ENCODE data around the gene SHROOM2.
"Not testable (repeated sequence)": the region's sequence is repeated elsewhere in the genome, so short reads cannot be mapped to it uniquely, and the experiment has no call there.

SHROOM2 gene

GRCh38 chrX:9785944-9786797, at the start of gene SHROOM2:
SHROOM2 (plus strand) TSS chrX:9786429; CDS start chrX:9786546, 117 bp downstream.
- DNase-seq, result no peak

DNA sequence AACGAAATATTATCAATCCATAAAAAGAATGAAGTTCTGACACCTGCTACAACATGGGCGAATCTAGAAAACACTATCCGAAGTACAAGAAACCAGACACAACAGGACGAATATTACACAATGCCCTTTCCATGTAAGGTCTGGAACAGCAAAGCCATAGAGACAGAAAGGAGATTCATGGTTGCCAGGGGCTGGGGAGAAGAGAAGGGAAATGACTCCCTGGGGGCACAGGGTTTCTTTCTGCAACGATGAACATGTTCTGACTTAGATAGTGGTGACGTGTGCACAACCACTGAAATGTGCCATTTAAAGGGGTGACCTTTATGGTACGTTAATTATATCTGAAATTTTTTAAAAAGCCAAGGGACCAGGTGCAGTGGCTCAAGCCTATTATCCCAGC, 48.9 kb upstream of the SHROOM2 start:
- DNase-seq, result no peak

DNA sequence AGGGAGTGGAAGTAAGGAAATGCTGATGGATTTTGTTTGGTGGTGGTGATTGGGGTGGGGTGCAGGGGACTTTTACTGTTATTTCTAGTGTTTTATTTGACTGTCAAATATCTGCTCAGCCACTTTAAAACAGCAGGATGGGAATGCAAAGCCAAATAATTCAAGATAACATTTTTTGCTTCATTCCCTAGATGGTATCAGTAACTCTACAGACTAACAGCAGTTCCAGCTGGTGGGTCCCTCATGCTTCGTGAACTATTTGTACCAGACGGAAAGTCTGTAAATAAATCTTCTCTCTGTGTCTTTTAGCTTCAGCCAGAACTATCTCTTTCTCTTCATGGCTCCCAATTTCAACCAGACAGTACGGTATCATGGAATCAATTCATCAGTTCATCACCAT, 48.1 kb upstream of the SHROOM2 start:
- DNase-seq, result no peak

- DNase-seq, result no peak
Observed at GRCh38 chrX:9739130-9739529, 47.1 kb upstream of the SHROOM2 start.

GRCh38 chrX:9745417-9746115, 40.7 kb upstream of the SHROOM2 start:
- DNase-seq, result no peak

- no peak for DNase-seq
Observed at GRCh38 chrX:9746148-9746888, 39.9 kb upstream of the SHROOM2 start.

DNA sequence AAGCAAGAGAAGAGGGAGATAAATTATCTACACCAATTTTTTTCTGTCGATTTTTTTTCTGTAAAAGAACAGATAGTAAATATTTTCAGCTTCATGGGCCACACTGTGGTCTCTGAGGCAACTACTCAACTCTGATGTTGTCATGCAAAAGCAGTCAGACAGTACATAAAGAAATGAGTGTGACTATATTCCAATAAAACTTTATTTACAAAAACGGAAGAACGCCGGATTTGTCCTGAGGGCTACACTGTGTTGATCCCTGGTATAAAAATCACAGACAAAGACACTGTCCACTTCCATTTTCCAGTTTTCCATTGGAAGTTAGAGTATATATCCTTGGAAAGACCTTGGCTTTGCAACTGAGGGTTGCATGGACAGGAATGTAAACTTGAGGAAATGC, 38.6 kb upstream of the SHROOM2 start:
- DNase-seq, result no peak

- no peak for DNase-seq
Observed at GRCh38 chrX:9749146-9749692, 37.0 kb upstream of the SHROOM2 start.

DNA sequence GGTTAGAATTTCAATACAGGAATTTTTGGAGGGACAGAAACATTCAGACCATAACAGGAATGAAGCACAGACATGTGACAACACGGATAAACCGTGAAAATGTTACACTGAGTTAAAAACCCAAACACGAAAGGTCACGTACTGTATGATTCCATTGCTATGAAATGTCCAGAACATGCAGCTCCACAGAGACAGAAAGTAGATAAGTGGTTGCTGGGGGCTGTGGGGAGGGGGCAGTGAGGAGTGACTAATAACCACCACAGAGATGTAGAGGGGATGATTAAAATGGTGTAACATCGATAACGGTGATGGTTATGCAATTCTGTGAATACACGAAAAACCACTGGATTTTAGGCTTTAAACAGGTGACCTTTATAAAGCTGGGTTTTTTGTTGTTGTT, 28.9 kb upstream of the SHROOM2 start:
- DNase-seq, result no peak

DNA sequence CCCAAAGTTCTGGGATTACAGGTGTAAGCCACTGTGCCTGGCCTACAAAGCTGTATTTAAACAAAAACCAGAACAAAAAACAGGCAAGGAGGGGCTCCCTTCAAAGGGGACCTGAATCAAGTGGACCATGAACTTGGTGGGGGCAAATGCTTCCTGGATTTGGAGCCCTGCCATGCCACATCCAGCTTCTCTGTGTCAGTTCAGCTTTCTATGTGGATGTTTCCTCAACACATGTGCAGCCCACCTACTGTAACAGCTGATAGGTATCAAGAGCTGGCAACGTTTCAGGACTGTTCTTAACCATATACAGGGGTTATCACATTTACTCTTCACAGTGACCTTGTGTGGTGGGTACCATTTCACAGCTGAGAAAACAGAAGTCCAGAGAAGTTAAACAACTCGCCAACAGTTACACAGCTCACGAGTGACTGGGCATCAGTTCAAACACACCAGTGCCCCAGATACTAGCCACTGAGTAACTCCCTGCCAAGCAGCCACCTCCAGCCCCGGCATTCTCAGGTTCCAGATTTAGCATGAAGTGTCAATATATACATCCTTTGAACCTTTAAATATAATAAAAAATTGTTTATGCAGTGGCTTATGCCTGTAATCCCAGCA, 28.1 kb upstream of the SHROOM2 start:
- no peak for DNase-seq

- DNase-seq, result no peak
Observed at GRCh38 chrX:9759337-9759736, 26.9 kb upstream of the SHROOM2 start.

DNA sequence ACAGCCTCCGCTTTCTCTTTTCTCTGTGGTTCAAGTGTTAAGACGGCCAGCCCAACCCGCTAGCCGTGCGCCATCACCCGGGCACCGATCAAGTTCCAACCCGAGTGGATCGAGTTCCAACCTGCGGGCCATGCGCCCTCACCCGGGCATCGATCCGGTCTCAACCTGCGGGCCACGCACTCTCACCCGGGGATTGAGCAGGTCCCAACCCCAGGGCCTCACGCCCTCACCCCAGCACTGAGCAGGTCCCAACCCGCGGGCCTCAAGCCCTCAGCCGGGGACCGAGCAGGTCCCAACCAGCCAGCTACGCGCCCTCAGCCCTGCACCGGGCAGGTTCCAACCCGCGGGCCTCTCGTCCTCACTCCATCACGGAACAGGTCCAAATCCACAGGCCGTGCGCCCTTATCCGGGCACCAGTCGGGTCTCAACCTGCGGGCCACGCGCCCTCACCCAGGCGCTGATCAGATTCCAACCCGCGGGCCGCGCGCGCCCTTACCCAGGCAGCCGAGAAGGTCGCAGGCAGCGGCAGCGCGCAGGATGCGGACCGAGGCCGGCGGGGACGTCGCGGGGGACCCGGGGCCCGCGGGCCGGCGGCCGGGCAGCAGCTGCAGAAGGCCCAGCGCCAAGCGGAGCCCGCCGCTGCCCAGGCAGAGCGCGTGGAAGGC, 21.0 kb upstream of the SHROOM2 start:
- no peak for DNase-seq

DNA sequence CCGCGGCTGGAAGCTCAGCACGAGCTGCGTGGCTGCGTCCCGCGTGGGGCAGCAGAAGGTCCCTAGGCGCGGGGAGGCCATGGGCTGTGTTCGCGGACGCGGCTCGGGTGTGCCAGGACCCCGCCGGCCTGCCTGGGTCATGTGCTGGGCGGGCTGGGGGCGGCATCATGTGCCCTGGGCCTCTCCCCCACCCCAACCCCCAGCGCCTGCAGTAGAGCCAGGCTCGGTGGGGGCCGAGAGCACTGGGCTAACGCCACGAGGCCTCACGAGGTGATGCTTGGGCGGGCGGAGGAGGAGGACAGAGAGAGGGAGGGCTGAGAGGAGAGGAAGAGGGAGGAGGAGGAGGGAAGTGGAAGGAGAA, 20.5 kb upstream of the SHROOM2 start, which contains the start of gene GPR143:
GPR143 (minus strand) TSS at position 111 of the 361 bp plus-strand sequence; CDS start at position 81, 30 bp downstream.
- DNase-seq, result no peak

GRCh38 chrX:9767375-9767774, 18.9 kb upstream of the SHROOM2 start:
- DNase-seq, result no peak

GRCh38 chrX:9768321-9768839, 17.8 kb upstream of the SHROOM2 start:
- not testable (repeated sequence) for DNase-seq

GRCh38 chrX:9770319-9770718, 15.9 kb upstream of the SHROOM2 start:
- no peak for DNase-seq

DNA sequence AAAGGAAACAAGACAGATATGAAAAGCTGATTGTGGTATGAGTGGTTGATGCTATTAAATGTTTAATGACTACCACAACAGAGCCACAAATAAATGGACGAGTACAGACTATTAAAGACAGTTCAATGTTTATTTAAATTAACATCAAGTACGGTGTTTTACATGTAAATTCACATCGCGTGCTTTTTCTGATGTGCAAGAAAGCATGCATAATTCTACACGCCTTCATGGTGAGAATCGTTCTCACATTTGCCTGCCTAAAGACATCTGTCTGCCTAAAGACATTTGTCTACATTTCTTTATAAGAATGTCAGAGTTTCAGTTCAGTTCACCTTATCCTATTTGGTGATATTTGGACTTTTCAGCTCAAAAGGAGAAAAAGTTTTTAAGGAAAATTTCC, 13.3 kb upstream of the SHROOM2 start:
- no peak for DNase-seq

GRCh38 chrX:9775930-9776329, 10.3 kb upstream of the SHROOM2 start:
- DNase-seq, result no peak

DNA sequence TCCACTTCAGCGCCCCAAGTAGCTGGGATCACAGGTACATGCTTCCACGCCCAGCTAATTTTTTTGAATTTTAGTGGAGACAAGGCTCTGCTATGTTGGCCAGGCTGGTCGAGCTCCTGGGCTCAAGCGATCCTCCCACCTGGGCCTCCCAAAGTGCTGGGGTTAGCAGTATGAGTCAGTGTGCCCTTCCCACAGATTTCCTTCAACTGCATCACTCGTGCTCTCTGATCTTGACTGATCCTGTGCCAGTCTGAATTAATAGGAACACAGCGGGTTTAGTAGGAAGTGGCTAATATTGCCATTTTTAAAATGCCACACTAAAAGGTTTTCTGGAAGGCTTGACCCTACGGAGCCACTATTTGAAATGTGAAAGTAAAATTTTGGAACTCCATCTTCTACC, 4.3 kb upstream of the SHROOM2 start:
- DNase-seq, result no peak

GRCh38 chrX:9784332-9784731, 1.9 kb upstream of the SHROOM2 start:
- no peak for DNase-seq

- no peak for DNase-seq
Observed at GRCh38 chrX:9785254-9785943, 830 bp upstream of the SHROOM2 start.

Measured in NCI-H1694 (cell line).